Thyroid gland (tissue), 4 donors: ENCODE measurements around the gene PADI1. TPM values are rescaled to one million over a fixed set of nuclear protein-coding genes. Genes with fewer than 3 reads are reported as not detected.

ENCODE experiments used
- DNase-seq, 2 donors: peaks; one replicate each; pipeline ENCODE4 v3.0.0-alpha.2; 2019
- H3K27ac ChIP-seq, 3 donors: fragments of 200-600 bp; sonication (generic); 1 replicate in 2 of 3; 2 replicates in 1 of 3; pipeline ENCODE4 v1.5.1; 2016 to 2019; ENCODE audit warnings: mild to moderate bottlenecking in 1 of 3, moderate library complexity in 1 of 3
- H3K27me3 ChIP-seq: fragments of 200-600 bp; sonication (generic); one replicate; pipeline ENCODE4 v1.5.1; 2019
- H3K36me3 ChIP-seq, 2 donors: fragments of 200-600 bp; sonication (generic); one replicate each; pipeline ENCODE4 v1.5.1; 2016 to 2019
- H3K4me1 ChIP-seq, 2 donors: fragments of 200-600 bp; sonication (generic); one replicate each; pipeline ENCODE4 v1.5.1; 2017 to 2019
- H3K4me3 ChIP-seq, 3 donors: fragments of 200-600 bp; sonication (generic); replicated peaks in 1 of 3; 1 replicate in 2 of 3; 2 replicates in 1 of 3; pipeline ENCODE4 v1.5.1; 2016; ENCODE audit warnings: mild to moderate bottlenecking in 1 of 3
- H3K9me3 ChIP-seq: fragments of 200-600 bp; sonication (generic); one replicate; pipeline ENCODE4 v1.5.1; 2017
- CTCF ChIP-seq, 6 experiments: fragments of 200-600 bp in 3 of 6; fragments of 450-650 bp in 3 of 6; sonication (generic) in 3 of 6; IDR thresholded peaks; one replicate each; pipeline ENCODE4 v1.5.1; 2016 to 2019; ENCODE audit warnings: antibody characterized with exemption in 6 of 6, mild to moderate bottlenecking in 2 of 6, inconsistent platforms in 1 of 6, moderate library complexity in 1 of 6
- POLR2A ChIP-seq, 2 donors: fragments of 450-650 bp; IDR thresholded peaks; one replicate each; pipeline ENCODE4 v1.6.1; 2017; ENCODE audit warnings: antibody characterized with exemption in 2 of 2, mild to moderate bottlenecking in 2 of 2, moderate library complexity in 1 of 2
- WGBS, 2 donors: methylation state at CpG; one replicate each; pipeline ENCODE4 v1.1.5; 2017; 5-methylcytosine and 5-hydroxymethylcytosine counted together
- intact Hi-C: fragments of 100-400 bp; cut with DNase I; formaldehyde crosslinking; loops from one replicate; pipeline ENCODE4 v1.15.1; 2023
- total RNA-seq, 4 donors: library from RNA; depleted of rRNA; stranded (reverse); fragments of >200 nt; gene quantifications; one replicate each; pipeline ENCODE4 v1.2.3, GENCODE V29; 2016

Gene PADI1
- total RNA-seq, 4 donors from 2014 or later = not detected

DNA sequence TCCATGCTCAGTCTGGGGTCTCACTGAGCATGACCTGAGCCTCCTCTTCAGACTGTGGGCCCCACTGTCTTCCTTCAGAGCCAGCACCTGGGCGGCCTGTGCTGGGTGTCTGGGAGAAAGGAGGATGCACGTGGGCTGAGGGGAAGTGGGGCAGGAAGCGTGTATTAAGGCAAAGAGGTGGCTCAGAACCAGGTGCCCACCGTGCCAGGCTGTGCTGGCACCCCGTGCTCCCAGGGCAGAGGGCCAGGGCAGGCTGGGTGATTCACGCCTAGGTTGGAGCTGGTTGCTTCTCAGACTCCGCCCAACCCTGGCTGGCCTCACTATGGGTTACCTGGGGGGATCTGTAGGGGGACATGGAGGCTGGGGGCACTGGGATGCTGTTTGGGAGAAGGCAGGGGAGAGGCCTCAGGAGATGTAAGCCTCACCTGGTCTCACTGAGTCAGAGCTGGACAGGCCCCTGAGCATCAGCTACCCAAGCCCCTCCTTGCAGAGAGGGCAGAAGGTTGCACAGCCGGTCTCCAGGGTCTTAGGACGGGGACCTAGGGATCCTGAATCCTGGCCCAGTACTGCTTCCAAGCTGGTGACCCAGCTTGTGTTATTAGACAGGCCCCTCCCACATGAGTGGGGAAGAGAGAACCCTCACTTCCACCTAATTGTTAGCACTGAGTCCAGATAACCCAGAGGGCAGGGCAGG is 18.6 kb upstream of the PADI1 start:
- intact Hi-C loops = no loop called here
- 59 to 82% methylated on average over 7 to 9 of the region's 9 CpGs for WGBS, 2 donors
- no peak for DNase-seq

DNA sequence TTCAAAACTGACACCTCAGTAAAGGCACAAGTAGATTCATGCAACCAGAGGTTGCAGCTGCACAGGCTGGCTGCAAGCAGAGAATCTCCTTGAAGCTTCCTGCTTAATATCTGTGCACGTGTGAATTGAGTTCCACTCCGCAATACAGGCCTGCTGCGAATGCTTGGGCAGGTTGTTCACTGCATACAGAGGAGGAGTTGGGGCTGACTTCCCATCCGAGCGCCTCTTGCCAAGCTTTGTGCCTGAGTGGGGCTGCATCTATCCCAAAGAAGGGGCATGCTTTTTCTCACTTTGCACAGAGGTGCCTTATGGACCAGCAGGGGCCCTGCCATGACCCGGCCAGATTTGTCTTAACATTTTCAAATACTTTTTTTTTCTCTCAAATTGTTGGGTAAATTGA is 17.9 kb upstream of the PADI1 start:
- 58 to 83% methylated on average over 5 to 6 of the region's 6 CpGs for whole genome bisulfite sequencing, 2 donors
- no peaks in the 10 kb centered on the region for H3K36me3 ChIP-seq
- no peaks in the 10 kb centered on the region for H3K27me3 ChIP-seq
- TF ChIP-seq POLR2A (IDR thresholded peaks at IDR 0.05) (no peak), CTCF (IDR thresholded peaks at IDR 0.05) (no peak)
- no peaks in the 10 kb centered on the region for H3K9me3 ChIP-seq
- H3K27ac ChIP-seq = no peak overlapping the region
- intact Hi-C loops = no loop called here
- H3K4me3 ChIP-seq = no peak overlapping the region
- H3K4me1 ChIP-seq = no peaks in the 10 kb centered on the region
- DNase-seq = no peak

More for the DNA sequence above, 18.6 kb upstream of the PADI1 start:
- TF ChIP-seq POLR2A (IDR thresholded peaks at IDR 0.05) (no peak), CTCF (IDR thresholded peaks at IDR 0.05) (no peak)
- H3K27ac ChIP-seq = no peak overlapping the region
- no peaks in the 10 kb centered on the region for H3K27me3 ChIP-seq
- H3K4me1 ChIP-seq = no peaks in the 10 kb centered on the region
- H3K4me3 ChIP-seq = no peak overlapping the region
- H3K36me3 ChIP-seq = no peaks in the 10 kb centered on the region
- H3K9me3 ChIP-seq = no peaks in the 10 kb centered on the region

GRCh38 chr1:17188217-17188616 is 16.7 kb upstream of the PADI1 start:
- Histone ChIP-seq H3K4me3 (no peak overlapping the region), H3K9me3 (no peaks in the 10 kb centered on the region), H3K4me1 (no peaks in the 10 kb centered on the region), H3K27ac (no peak overlapping the region), H3K27me3 (no peaks in the 10 kb centered on the region), H3K36me3 (no peaks in the 10 kb centered on the region)
- intact Hi-C loops = no loop called here
- no peak for DNase-seq
- TF ChIP-seq POLR2A (IDR thresholded peaks at IDR 0.05) = no peak
- no peak for TF ChIP-seq CTCF (IDR thresholded peaks at IDR 0.05)
- WGBS, 2 donors = 96 to 97% methylated on average over 2 of the region's 2 CpGs

DNA sequence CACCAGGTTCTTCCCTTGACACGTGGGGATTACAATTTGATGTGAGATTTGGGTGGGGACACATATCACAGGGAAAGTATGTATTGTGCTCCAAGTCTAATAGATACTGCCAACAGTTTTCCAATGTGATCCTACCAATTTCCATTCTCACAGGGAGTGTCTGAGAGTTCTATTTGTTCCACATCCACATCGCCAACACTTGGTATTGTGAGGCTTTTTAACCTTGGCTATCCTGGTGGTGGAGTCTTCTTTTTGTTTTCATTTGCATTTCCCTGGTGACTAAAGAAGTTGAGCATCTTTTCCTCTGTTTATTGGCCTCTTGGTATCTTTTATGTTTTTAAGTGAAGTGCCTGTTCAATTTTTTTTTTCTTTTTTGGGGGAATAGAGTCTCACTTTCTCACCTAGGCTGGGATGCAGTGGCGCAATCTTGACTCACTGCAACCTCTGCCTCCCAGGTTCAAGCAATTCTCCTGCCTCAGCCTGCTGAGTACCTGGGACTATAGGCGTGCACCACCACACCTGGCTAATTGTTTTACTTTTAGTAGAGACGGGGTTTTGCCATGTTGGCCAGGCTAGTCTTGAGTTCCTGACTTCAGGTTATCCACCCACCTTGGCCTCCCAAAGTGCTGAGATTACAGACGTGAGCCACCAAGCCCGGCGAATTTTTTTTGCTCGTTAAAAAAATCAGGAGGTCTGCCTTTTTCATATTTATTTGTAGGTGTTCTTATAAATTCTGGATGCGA is 15.9 kb upstream of the PADI1 start:
- Histone ChIP-seq H3K27me3 (no peaks in the 10 kb centered on the region), H3K9me3 (no peaks in the 10 kb centered on the region), H3K27ac (no peak overlapping the region), H3K4me1 (no peaks in the 10 kb centered on the region), H3K36me3 (no peaks in the 10 kb centered on the region), H3K4me3 (no peak overlapping the region)
- WGBS, 2 donors = 82 to 94% methylated on average over 10 of the region's 10 CpGs
- intact Hi-C loops = no loop called here
- no peak for DNase-seq
- TF ChIP-seq CTCF (IDR thresholded peaks at IDR 0.05) = no peak
- no peak for TF ChIP-seq POLR2A (IDR thresholded peaks at IDR 0.05)

GRCh38 chr1:17189632-17189990 is 15.3 kb upstream of the PADI1 start:
- no peak overlapping the region for H3K27ac ChIP-seq
- H3K36me3 ChIP-seq = no peaks in the 10 kb centered on the region
- TF ChIP-seq CTCF (IDR thresholded peaks at IDR 0.05) (no peak), POLR2A (IDR thresholded peaks at IDR 0.05) (no peak)
- no peaks in the 10 kb centered on the region for H3K4me1 ChIP-seq
- H3K4me3 ChIP-seq = no peak overlapping the region
- H3K27me3 ChIP-seq = no peaks in the 10 kb centered on the region
- no peaks in the 10 kb centered on the region for H3K9me3 ChIP-seq
- intact Hi-C loops = no loop called here
- no peak for DNase-seq
- WGBS, 2 donors = 86 to 93% methylated on average over 2 of the region's 2 CpGs
